ENCODE data around the gene PIP5K1A.
A peak's percentile ranks its signal among the peaks of the same experiment; 100 is the strongest.
"Not testable (repeated sequence)": the region's sequence is repeated elsewhere in the genome, so short reads cannot be mapped to it uniquely, and the experiment has no call there.

PIP5K1A gene

DNA sequence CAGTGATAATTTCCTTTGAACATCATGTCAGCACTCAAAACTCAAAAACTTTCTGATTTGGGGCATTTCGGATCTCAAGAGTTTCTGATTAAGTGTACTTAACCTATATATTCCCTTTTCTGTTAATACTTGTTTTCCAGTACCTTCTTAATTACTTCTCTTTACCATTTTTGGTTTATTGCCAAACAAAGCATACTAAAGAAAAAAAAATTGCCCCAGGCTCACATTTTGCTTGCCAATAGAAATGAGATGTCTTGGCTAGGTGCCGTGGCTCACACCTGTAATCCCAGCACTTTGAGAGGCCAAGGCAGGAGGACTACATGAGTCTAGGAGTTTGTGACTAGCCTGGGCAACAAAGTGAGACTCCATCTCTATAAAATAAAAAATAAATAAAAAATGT lies 61.0 kb downstream of the PIP5K1A start:
- no peak for DNase-seq

DNA sequence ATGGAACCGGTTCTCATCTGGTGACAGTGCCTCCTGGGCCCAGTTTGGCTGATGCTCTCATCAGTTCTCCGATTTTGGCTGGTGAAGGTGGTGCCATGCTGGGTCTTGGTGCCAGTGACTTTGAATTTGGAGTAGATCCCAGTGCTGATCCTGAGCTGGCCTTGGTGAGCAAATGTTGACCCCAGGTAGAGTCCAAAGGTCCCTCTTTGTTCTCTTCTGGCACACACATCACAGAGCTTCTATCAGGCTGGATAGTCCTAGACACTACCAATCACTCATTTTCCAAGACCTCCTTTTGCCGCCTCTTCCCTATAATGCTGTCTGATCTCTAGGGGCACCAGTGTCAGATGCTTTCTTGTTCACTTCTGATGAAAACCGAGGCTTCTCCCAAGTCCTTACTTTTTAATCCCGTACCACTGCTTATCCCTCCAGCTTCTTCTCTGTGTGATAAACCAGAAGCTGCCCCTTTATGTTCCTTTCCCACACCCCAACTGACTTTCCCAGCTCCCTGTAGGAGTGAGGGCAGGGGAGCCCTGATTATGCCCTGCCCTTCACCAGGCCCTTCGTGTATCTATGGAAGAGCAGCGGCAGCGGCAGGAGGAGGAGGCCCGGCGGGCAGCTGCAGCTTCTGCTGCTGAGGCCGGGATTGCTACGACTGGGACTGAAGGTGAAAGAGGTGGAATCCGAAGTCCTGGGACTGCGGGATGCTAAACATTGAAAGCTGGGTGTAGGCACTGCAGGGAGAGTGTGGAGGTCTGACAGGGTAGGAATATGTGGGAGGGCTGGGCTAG lies 67.3 kb downstream of the PIP5K1A start:
- DNase-seq, result no peak

DNA sequence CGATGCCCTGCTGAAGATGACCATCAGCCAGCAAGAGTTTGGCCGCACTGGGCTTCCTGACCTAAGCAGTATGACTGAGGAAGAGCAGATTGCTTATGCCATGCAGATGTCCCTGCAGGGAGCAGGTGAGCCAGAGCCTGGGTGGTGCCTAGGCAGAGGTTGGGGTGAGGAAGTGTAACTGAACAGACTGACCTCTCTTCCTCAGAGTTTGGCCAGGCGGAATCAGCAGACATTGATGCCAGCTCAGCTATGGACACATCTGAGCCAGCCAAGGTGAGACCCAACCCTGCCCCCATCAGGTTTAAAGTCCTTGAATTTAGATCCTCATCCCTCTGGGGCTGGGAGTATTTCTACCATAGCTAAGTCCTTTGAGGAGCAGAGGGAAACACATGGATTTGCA lies 68.0 kb downstream of the PIP5K1A start:
- no peak for DNase-seq

DNA sequence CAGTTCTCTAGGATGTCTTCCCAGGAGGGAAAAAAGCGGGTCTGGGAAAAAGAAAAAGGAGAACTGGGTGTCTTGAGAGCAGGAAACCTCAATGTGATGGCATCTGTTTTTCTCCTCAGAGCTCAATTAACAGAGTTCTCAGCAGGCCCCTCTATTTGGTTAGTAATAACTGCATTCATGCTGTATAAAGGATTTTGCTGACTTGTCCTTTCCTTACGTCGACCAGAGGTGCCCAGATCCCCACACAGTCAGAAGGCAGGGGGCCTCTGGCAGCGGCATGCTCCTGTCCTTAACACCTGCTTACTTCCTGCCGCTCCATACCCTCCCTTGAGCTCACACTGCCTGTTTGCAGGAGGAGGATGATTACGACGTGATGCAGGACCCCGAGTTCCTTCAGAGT lies 68.5 kb downstream of the PIP5K1A start:
- no peak for DNase-seq

DNA sequence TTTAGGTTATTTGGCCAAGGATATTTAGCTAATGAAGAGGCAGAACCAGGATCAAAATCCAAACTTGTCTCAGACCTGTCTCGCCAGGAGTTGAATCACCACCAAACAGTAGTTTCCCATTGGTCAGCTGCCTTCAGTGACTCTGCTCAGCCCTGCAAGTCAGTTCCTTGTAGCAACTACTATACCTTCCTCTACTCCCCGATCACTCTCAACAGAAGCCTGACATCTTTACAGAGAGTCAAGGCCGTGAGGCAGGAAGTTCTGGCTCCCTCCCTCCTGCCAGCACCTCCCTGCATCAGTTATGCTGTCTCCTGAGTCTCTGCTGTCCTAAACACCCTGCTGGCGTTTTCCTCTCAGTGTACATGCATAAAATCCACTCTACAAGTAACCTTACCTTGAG lies 69.4 kb downstream of the PIP5K1A start:
- DNase-seq, result no peak

DNA sequence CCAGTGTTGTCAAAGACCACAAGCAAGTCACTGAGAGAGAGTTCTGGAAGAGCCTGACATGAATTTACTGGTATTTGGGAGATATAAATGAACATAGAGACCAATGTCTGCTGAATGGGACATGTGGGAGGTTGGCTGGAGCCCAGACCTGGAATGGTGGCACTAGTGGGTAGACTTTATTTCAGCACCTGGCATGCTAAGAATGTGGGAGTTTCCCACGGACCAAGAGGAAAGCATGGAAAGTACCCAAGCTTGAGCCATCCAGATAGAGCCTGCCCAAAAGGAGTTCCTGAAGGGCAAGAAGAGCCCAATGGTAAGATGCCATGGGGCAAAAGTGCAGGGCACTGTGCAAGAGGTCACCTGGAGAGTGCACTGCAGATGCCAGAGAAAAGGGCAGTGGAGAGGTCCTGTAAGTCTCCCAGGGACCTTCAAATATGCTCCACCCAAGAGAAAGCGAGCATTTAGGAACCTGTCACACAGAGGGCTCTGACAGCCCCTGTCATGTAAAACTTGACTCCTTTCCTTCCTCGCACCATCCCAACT lies 75.6 kb downstream of the PIP5K1A start:
- no peak for DNase-seq

DNA sequence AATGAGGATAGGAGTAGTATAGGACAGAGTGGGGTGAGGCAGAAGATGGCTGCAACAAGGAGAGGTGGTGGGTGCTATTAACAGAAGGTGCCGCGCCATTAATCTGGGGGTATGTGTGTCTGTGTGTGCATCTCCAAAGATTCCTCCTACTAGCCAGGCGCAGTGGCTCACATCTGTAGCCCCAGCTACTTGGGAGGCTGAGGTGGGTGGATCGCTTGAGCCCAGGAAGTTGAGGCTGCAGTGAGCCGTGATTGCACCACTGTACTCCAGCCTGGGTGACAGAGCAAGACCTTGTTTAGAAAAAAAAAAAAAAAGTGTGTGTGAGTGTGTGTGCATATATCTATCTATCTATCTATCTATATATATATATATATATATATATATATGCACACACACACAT lies 77.0 kb downstream of the PIP5K1A start:
- not testable (repeated sequence) for DNase-seq

DNA sequence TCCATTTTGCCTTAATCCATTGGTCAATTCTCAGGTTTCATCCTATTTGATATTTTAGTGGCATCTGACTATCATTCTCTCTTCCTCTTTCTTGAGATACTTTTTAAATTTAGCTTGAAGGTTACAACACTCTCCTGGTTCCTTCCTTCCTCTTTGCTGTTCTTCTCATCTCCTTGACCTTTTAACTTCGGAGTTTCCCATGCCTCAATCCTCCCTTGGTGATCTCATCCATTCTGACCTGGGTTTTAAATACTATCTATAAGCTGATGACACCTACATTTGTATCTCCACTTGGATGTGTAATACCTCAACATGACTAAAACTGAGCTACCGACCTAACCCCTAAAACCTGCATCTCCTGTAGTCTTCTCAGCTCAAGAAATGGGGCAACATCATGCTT lies 78.9 kb downstream of the PIP5K1A start:
- no peak for DNase-seq

DNA sequence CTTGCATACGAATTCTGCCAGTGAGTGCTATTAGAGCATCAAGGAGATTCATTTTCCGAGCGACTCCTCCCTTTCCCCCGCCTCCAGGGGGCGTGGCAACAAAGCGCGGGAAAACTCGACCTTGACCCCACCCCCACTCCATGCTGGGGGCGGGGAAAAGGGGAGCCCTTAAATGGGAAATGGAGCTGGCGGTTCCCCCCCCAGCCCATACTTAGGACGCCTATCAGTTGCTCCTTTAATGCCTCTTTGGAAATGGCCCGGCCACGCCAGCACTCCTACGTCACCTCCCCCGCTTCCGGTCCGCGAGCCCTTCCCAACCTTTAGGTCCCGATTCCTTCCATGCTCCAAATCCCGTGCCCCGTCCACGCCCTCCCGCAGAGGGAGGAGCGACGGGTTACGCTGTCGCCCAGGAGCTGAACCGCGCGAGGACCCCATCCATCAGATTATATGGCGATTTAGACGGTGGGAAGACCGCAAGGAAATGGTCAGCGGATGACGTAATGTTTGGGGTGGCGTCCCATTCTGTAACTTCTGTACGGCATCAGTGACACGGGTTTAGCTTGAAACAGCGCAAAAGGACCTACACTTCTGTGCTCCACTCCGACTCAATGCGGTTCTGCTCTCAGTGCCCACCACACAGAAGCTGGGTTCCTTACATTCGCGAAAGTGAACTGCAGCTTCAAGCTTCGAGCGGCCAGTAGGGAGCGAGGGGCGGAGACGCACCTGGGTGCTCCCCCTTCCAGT lies 83.0 kb downstream of the PIP5K1A start:
- peak; percentile 93 for DNase-seq

DNA sequence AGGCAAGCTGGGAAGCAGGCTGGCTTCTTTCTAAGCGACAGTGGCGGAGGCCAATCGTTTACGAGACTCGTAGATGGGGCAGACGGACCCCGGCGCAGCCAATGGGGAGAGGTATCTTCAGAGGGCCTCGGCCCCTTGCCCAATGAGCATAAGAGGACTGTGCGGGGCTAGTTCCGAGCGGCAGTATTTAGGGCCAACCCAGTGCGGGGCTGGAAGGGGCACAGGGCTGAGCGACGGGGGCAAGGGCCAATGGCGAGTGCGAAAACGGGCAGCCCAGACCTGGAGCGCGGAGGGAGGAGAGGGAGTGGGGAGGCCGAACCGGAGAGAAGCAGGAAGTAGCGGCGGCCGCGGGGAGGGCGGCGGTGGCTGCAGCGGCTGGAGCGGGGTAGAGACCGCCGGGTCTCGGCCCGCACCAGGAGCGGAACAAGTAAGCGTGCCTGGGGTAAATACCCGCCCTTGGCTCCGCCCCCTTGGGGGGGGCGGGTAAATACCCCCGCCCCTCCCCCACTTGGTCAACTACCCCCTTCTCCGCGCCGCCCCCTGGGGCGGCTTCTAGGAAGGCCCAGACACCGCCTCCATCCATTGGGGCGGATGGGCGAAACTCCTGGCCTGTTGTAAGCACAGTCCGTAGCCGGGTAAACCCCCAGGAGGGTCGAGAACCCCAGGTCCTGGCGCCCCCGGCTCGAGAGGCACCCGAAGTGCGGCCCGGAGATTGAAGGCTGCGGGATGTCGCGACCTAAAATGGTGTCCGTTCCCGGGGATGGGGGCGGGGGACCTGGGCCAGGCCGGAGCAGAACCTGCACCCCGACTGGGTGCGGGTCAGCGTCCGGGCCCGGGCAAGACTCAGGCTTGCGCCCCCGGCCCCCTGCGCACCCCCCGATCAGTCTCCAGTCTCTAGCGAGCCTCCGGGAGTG lies 83.9 kb downstream of the PIP5K1A start, which contains the start of gene ZNF687:
Gene ZNF687, plus strand, starts transcription at position 331 of the 914 bp plus-strand sequence. CDS start 3,993 bp downstream, outside the sequence.
- DNase-seq, result peak; percentile 96

DNA sequence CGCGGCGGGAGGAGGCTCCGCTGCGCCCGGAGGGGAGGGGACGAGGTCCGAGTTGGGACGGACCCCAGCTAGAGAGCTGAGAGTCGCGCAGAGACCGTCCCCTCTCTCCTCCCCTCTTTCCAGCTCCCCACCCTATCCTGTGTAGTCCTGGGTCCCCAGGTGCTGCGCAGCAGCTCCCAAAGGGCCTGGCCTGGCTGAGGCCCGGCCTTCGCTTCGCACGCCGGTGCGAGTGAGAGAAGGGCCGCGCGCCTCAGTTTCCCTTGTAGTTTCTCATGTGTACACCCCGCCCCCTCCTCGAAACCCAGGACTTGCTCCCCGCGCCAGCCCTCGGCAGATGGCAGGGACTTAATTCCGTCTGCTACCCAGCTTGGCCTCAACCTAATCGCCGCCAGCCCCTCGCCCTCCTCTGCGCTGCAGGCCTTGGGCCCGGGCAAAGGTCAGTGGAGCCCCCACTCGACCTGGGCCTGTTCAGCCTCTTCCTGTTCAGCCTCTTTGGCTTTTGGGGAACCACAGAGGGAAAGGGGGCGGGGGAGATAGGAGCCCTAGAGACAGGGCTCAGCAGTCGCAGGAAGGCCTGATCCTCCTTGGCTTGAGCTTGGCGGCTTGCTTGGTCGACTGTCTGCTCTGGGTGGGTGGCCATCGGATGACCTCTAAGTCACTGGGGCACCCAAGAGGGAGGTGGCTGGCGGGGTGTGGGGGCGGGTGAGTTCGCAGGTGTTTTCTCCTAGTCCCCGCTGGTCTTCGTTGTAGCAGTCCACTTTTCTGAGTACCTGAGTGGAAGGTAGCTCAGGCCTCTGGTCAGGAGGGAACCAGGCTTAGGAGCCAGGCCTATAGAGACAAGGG lies 84.8 kb downstream of the PIP5K1A start:
- no peak for DNase-seq

DNA sequence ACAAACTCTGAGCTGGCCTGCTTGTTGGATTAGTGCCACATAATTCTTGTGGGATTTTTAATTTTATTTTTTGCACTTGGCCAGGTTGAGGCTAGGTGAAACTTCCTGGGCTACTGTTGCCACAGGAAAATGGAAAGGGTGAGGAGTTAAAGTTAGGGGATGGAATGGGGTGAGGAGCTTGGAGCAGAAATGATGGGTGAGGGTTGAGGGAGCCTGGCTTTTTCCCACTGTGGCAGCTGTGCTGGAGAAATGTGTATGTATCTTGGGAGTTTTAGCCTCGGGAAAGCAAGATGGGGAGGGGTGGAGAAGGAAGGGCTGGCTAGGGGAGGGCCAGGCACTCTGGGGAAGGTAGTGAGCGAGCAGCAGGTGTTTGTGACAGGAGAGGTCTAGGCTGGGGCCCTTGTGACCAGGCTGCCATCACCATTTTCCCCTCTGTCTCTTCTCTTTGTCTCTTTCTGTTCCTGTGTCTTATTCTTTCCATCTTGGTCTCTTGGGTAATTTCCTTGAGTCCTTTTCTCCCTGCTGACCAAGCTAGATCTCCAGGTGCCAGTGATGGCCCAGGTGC lies 85.7 kb downstream of the PIP5K1A start:
- no peak for DNase-seq

DNA sequence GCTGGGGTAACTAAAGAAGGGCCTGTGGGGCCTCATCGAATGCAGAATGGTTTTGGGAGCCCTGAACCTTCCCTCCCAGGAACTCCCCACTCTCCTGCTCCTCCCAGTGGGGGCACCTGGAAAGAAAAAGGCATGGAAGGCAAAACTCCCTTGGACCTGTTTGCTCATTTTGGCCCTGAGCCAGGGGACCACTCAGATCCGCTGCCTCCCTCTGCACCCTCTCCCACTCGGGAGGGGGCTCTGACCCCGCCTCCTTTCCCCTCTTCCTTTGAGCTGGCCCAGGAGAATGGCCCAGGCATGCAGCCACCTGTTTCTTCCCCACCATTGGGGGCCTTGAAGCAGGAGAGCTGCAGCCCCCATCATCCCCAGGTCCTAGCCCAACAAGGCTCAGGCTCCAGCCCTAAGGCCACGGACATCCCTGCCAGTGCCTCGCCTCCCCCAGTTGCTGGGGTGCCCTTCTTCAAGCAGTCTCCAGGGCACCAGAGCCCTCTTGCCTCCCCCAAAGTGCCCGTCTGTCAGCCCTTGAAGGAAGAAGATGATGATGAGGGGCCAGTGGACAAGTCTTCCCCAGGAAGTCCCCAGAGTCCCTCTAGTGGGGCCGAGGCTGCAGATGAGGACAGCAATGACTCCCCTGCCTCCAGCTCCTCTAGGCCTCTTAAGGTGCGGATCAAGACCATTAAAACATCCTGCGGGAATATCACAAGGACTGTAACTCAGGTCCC lies 88.4 kb downstream of the PIP5K1A start:
- no peak for DNase-seq

DNA sequence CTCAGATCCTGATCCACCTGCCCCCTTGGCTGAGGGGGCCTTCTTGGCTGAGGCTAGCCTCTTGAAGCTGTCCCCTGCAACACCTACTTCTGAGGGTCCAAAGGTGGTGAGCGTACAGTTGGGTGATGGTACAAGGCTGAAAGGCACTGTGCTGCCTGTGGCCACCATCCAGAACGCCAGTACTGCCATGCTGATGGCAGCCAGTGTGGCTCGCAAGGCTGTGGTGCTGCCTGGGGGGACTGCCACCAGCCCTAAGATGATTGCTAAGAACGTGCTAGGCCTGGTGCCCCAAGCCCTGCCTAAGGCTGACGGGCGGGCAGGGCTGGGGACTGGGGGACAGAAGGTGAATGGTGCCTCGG lies 89.0 kb downstream of the PIP5K1A start:
- no peak for DNase-seq

DNA sequence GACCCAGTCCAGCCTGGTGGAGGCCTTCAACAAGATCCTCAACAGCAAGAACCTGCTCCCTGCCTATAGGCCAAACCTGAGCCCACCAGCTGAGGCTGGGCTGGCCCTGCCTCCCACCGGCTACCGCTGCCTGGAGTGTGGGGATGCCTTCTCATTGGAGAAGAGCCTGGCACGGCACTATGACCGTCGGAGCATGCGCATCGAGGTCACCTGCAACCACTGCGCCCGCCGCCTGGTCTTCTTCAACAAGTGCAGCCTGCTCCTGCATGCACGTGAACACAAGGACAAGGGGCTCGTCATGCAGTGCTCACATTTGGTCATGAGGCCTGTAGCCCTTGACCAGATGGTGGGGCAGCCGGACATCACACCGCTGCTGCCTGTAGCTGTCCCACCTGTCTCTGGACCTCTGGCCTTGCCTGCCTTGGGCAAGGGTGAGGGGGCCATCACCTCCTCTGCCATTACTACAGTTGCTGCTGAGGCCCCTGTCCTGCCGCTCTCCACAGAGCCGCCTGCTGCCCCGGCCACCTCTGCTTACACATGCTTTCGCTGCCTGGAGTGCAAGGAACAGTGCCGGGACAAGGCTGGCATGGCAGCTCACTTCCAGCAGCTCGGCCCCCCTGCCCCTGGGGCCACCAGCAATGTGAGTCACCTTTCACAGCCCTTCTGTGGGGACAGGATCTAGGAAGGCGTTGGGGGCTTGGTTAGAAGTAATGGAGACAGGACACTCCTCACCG lies 89.6 kb downstream of the PIP5K1A start:
- no peak for DNase-seq

DNA sequence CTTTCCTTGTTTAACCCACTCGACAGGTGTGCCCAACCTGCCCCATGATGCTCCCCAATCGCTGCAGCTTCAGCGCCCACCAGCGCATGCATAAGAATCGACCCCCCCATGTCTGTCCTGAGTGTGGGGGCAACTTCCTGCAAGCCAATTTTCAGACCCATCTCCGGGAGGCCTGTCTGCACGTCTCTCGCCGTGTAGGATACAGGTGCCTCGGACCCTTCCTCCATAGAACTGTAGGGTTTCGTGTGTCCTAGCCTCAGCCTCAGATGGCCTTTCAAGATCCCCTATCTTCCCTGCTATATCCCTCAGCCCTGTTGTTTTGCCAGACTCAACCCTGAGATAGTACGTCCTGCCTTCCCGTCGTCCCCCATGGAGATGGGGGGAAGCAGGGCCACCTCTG lies 90.2 kb downstream of the PIP5K1A start:
- DNase-seq, result no peak

DNA sequence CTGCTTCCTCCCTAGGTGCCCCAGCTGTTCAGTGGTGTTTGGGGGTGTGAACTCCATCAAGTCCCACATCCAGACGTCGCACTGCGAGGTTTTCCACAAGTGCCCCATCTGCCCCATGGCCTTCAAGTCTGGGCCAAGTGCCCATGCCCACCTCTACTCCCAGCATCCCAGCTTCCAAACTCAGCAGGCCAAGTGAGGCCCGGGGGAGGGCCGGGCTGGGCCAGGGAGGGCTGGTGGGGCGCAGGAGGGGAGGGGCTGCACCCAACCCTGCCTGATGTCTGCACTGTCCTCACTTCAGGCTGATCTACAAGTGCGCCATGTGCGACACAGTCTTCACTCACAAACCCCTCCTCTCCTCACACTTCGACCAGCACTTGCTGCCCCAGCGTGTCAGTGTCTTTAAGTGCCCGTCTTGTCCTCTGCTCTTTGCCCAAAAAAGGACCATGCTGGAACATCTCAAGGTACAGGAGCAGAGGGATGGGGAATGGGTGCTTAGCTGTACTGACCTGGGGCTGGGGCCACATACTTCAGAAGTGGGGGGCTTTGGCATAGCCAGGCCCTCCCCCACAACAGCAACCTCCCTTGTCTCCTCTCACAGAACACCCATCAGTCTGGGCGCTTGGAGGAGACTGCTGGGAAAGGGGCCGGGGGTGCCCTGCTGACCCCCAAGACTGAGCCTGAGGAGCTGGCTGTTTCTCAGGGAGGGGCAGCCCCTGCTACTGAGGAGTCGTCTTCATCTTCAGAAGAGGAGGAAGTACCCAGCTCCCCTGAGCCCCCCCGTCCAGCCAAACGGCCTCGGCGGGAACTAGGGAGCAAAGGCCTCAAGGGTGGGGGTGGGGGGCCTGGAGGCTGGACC lies 91.0 kb downstream of the PIP5K1A start:
- DNase-seq, result no peak

DNA sequence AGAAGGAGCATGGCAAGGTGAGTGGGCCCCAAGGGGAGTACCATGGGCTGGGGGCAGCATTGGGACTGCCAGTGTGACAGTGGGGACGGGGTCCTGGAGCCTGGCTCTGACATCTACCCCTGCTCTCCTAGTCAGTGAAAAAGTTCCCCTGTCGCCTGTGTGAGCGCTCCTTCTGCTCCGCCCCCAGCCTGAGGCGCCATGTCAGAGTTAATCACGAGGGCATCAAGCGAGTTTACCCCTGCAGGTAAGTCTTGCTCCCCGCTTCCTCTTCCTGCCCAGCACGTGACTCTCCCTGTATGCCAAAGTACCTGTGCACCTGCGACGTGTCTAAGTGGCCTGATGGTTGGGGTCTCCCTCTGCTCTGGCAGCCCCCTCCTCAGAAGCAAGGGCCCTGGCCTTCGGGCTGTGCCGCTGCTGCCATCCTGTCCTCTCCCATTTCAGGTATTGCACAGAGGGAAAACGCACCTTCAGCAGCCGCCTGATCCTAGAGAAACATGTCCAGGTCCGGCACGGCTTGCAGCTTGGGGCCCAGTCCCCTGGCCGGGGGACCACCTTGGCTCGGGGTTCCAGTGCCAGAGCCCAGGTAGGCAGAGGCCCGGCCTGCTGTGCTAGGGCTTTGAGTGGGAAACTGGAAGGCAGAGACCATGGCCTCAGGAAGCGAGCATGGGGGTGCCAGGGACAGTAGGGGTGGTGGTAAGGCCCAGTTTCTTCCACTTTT lies 91.8 kb downstream of the PIP5K1A start:
- DNase-seq, result no peak

Measured in activated CD4-positive, alpha-beta T cell treated with anti-CD3 and anti-CD28 coated beads for 1 hour (primary cell).